Astrocyte of the spinal cord (primary cell): ENCODE measurements around the gene RBM26.

Source experiments
- DNase-seq: peaks from one replicate; pipeline ENCODE4 v3.0.0; 2011; ENCODE audit warnings: low read depth, low spot score
- H3K4me3 ChIP-seq: 2 replicates; pipeline ENCODE4 v1.5.1; 2011; ENCODE audit warnings: low read depth, mild to moderate bottlenecking, low read length, moderate library complexity
- CTCF ChIP-seq: IDR thresholded peaks from 2 replicates; pipeline ENCODE4 v1.5.1; 2012; ENCODE audit warnings: low read depth, mild to moderate bottlenecking, low read length, inconsistent platforms
- in situ Hi-C: cut with HindIII; loops from 2 replicates; pipeline ENCODE4 v1.10.0; 2017; ENCODE audit warnings: low sequenced_read_pairs

The RBM26 gene

GRCh38 chr13:79405831-79406596, at the start of gene RBM26:
Gene RBM26, minus strand, starts transcription at chr13:79406255. Its CDS starts 481 bp downstream, at chr13:79405774.
- peak within 1 kb of the TSS; percentile 92 for H3K4me3 ChIP-seq
- peak; percentile 96 for DNase-seq
- in situ Hi-C loops = no loop called here
- TF ChIP-seq CTCF = no peak

- no peak for DNase-seq
- in situ Hi-C loops = no loop called here
- no peak overlapping the region for H3K4me3 ChIP-seq
- TF ChIP-seq CTCF = no peak
Observed at GRCh38 chr13:79455331-79455730, 49.3 kb upstream of the RBM26 start.

- H3K4me3 ChIP-seq = no peak overlapping the region
- in situ Hi-C loops = no loop called here
- no peak for TF ChIP-seq CTCF
- DNase-seq = no peak
Observed at GRCh38 chr13:79452239-79452913, 46.3 kb upstream of the RBM26 start.

- DNase-seq = peak; percentile 92
- TF ChIP-seq CTCF = no peak
- in situ Hi-C loops = no loop called here
- no peak overlapping the region for H3K4me3 ChIP-seq
Observed at GRCh38 chr13:79451500-79451962, 45.5 kb upstream of the RBM26 start.

GRCh38 chr13:79450110-79450509, 44.1 kb upstream of the RBM26 start:
- no peak for TF ChIP-seq CTCF
- no peak for DNase-seq
- in situ Hi-C loops = no loop called here
- no peak overlapping the region for H3K4me3 ChIP-seq

- no peak for TF ChIP-seq CTCF
- no peak for DNase-seq
- no peak overlapping the region for H3K4me3 ChIP-seq
- in situ Hi-C loops = no loop called here
Observed at GRCh38 chr13:79448413-79448812, 42.4 kb upstream of the RBM26 start.
